GM23248 (cell line): ENCODE data around the gene ANAPC7.

Experiments
- EZH2 ChIP-seq: fragments of 200-600 bp; sonication (generic); IDR thresholded peaks from 2 replicates; pipeline ENCODE4 v1.6.1; 2018; ENCODE audit warnings: antibody characterized with exemption, mild to moderate bottlenecking; ENCODE audit not compliant: insufficient read depth, poor library complexity, severe bottlenecking
- EZH2phosphoT487 ChIP-seq: fragments of 200-600 bp; sonication (generic); IDR thresholded peaks from 2 replicates; pipeline ENCODE4 v1.6.1; 2018; ENCODE audit warnings: antibody characterized with exemption, moderate library complexity, mild to moderate bottlenecking, low read depth; ENCODE audit not compliant: insufficient read depth

- no peak for TF ChIP-seq EZH2phosphoT487
- TF ChIP-seq EZH2: no peak
Measured at GRCh38 chr12:110451263-110451662, 47.8 kb upstream of the ANAPC7 start.
